Liver (tissue), 9 donors: ENCODE results near the gene KCNMB1. TPM values are rescaled to one million over a fixed set of nuclear protein-coding genes. Genes with fewer than 3 reads are reported as not detected.

ENCODE experiments used
- DNase-seq: peaks from one replicate; pipeline ENCODE4 v3.0.0-alpha.2; 2017; ENCODE audit warnings: low spot score
- H3K27ac ChIP-seq, 2 donors: one replicate each; pipeline ENCODE4 v1.7.0; 2013; ENCODE audit warnings: inconsistent platforms in 2 of 2, low read length in 2 of 2, control low read depth in 1 of 2, low read depth in 1 of 2, mild to moderate bottlenecking in 1 of 2
- H3K27me3 ChIP-seq, 4 donors: one replicate each; pipeline versions ENCODE4 v1.6.1 to v1.7.0; 2013; ENCODE audit warnings: low read length in 3 of 4, inconsistent platforms in 1 of 4, mild to moderate bottlenecking in 1 of 4, moderate library complexity in 1 of 4; ENCODE audit not compliant: control insufficient read depth in 4 of 4, insufficient read depth in 4 of 4
- H3K36me3 ChIP-seq, 4 donors: one replicate each; pipeline versions ENCODE4 v1.6.1 to v1.7.0; 2013; ENCODE audit warnings: low read length in 3 of 4, mild to moderate bottlenecking in 3 of 4, low read depth in 1 of 4, moderate library complexity in 1 of 4; ENCODE audit not compliant: control insufficient read depth in 4 of 4, insufficient read depth in 3 of 4
- H3K4me1 ChIP-seq, 4 donors: one replicate each; pipeline versions ENCODE4 v1.6.1 to v1.7.0; 2013; ENCODE audit warnings: low read length in 3 of 4, mild to moderate bottlenecking in 3 of 4, moderate library complexity in 1 of 4; ENCODE audit not compliant: control insufficient read depth in 4 of 4, insufficient read depth in 4 of 4
- H3K4me3 ChIP-seq, 3 donors: one replicate each; pipeline versions ENCODE4 v1.6.1 to v1.7.0; 2013; ENCODE audit warnings: low read length in 3 of 3, control low read depth in 1 of 3, low read depth in 1 of 3, mild to moderate bottlenecking in 1 of 3
- H3K9ac ChIP-seq, 2 donors: one replicate each; pipeline ENCODE4 v1.7.0; 2013; ENCODE audit warnings: low read length in 2 of 2, mild to moderate bottlenecking in 2 of 2, moderate library complexity in 2 of 2, control low read depth in 1 of 2, low read depth in 1 of 2
- H3K9me3 ChIP-seq, 4 donors: one replicate each; pipeline versions ENCODE4 v1.6.1 to v1.7.0; 2013; ENCODE audit warnings: low read length in 3 of 4; ENCODE audit not compliant: control insufficient read depth in 4 of 4
- EGR1 ChIP-seq, 2 donors: IDR thresholded peaks; 2 replicates each; pipeline ENCODE4 v1.6.1; 2016 to 2018; ENCODE audit warnings: antibody characterized with exemption in 2 of 2, low read depth in 2 of 2
- FOXA1 ChIP-seq: IDR thresholded peaks from 2 replicates; pipeline ENCODE4 v1.6.1; 2016; ENCODE audit warnings: antibody characterized with exemption
- FOXA2 ChIP-seq: IDR thresholded peaks from 2 replicates; pipeline ENCODE4 v1.6.1; 2016; ENCODE audit warnings: antibody characterized with exemption
- GABPA ChIP-seq, 2 donors: IDR thresholded peaks in 1 of 2; conservative IDR thresholded peaks in 1 of 2; 2 replicates each; pipeline ENCODE4 v1.6.1; 2016; ENCODE audit warnings: antibody characterized with exemption in 2 of 2, mild to moderate bottlenecking in 1 of 2, moderate library complexity in 1 of 2
- HNF4A ChIP-seq, 2 donors: conservative IDR thresholded peaks; 2 replicates each; pipeline ENCODE4 v1.6.1; 2016; ENCODE audit warnings: antibody characterized with exemption in 2 of 2, mild to moderate bottlenecking in 2 of 2
- HNF4G ChIP-seq: IDR thresholded peaks from 2 replicates; pipeline ENCODE4 v1.6.1; 2016; ENCODE audit warnings: antibody characterized with exemption
- JUND ChIP-seq, 2 donors: IDR thresholded peaks; 2 replicates each; pipeline ENCODE4 v1.6.1; 2016; ENCODE audit warnings: antibody characterized with exemption in 2 of 2
- NR2F2 ChIP-seq: IDR thresholded peaks from 2 replicates; pipeline ENCODE4 v1.6.1; 2016; ENCODE audit warnings: antibody characterized with exemption
- RAD21 ChIP-seq, 2 donors: IDR thresholded peaks; 2 replicates each; pipeline ENCODE4 v1.6.1; 2016; ENCODE audit warnings: antibody characterized with exemption in 2 of 2, mild to moderate bottlenecking in 2 of 2
- RXRA ChIP-seq, 2 donors: IDR thresholded peaks; 2 replicates each; pipeline ENCODE4 v1.6.1; 2017 to 2018; ENCODE audit warnings: antibody characterized with exemption in 2 of 2, mild to moderate bottlenecking in 1 of 2
- SP1 ChIP-seq: IDR thresholded peaks from 2 replicates; pipeline ENCODE4 v1.6.1; 2018; ENCODE audit warnings: antibody characterized with exemption, mild to moderate bottlenecking
- TAF1 ChIP-seq: conservative IDR thresholded peaks from 2 replicates; pipeline ENCODE4 v1.6.1; 2016; ENCODE audit warnings: antibody characterized with exemption, mild to moderate bottlenecking
- YY1 ChIP-seq: IDR thresholded peaks from 2 replicates; pipeline ENCODE4 v1.6.1; 2016; ENCODE audit warnings: antibody characterized with exemption, mild to moderate bottlenecking
- WGBS: extraction: QIAGEN DNeasy Blood & Tissue Kit; methylation state at CpG from one replicate; pipeline ENCODE4 v1.1.7; 2013; 5-methylcytosine and 5-hydroxymethylcytosine counted together
- polyA plus RNA-seq, 2 donors: library from polyadenylated mRNA; stranded (reverse) in 1 of 2; unstranded in 1 of 2; fragments of 200-250 nt in 1 of 2; fragments of >200 nt in 1 of 2; fragmentation: Nextera tagmentation in 1 of 2; extraction: Ambion mirVana in 1 of 2; gene quantifications; one replicate each; pipeline versions ENCODE4 v1.2.1 to v1.2.3, GENCODE V29; 2013 to 2015
- total RNA-seq, 2 donors: library from RNA; depleted of rRNA; stranded (reverse); fragments of >200 nt; gene quantifications; one replicate each; pipeline ENCODE4 v1.2.3, GENCODE V29; 2014
- TF ChIP-seq, protein P1 (sequence below): fragments of 150-350 bp; IDR thresholded peaks from 2 replicates; pipeline ENCODE4 v1.5.1; 2017; ENCODE audit warnings: improper control_type of control experiment, low read depth, low read length; ENCODE audit not compliant: missing input control
- TF ChIP-seq, protein P2 (sequence below): IDR thresholded peaks from 2 replicates; pipeline ENCODE4 v1.6.1; 2016; ENCODE audit warnings: antibody characterized with exemption
- TF ChIP-seq, protein P3 (sequence below): IDR thresholded peaks from 2 replicates; pipeline ENCODE4 v1.6.1; 2016; ENCODE audit warnings: antibody characterized with exemption, mild to moderate bottlenecking
- TF ChIP-seq, protein P4 (sequence below): IDR thresholded peaks from 2 replicates; pipeline ENCODE4 v1.6.1; 2016; ENCODE audit warnings: antibody characterized with exemption
- TF ChIP-seq, protein P5 (sequence below): IDR thresholded peaks from 2 replicates; pipeline ENCODE4 v1.6.1; 2016; ENCODE audit warnings: antibody characterized with exemption
- donor health status: healthy.
- donor health status: healthy.
- donor health status: healthy.
- donor health status: healthy.
- donor health status: healthy.

The KCNMB1 gene
- total and polyA plus RNA-seq, 4 donors, result 0.04 to 0.31 (median 0.20) TPM

DNA sequence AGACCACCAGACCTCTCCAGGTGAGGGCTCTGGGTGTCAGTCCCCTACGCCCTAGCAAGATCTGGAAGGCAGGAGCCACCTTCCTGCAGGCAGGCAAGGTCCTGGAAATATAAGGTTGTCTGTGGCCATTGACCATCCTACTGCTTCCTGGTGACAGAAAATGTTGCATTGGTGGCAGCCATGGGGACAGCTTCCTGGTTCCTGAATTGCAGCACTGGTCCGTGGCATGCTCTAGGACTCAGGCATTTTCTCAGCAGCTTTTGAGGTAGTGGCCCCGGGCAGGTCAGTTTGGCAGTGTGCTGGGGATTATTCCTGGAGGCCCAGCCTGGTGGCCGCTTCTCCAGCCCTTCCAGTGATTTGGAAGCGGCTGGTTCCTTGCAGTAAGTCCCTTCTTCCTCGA lies 36.6 kb upstream of the KCNMB1 start:
- Histone ChIP-seq H3K36me3 (no peaks in the 10 kb centered on the region), H3K27ac (no peak overlapping the region), H3K9ac (no peak overlapping the region), H3K4me1 (peaks cover 0 to 3% (median 0%) of the 10 kb centered on the region in 4 donors), H3K27me3 (peaks cover 0 to 4% (median 0%) of the 10 kb centered on the region in 4 donors), H3K9me3 (no peaks in the 10 kb centered on the region), H3K4me3 (no peak overlapping the region)
- TF ChIP-seq HNF4G, result no peak
- TF ChIP-seq SP1, result no peak
- TF ChIP-seq NR2F2, result no peak
- TF ChIP-seq GABPA (IDR thresholded peaks at IDR 0.05 in 1 of 2, conservative IDR thresholded peaks at IDR 0.05 in 1 of 2), result no peak
- no peak for DNase-seq
- WGBS, result 88% methylated on average over 6 of the region's 6 CpGs

DNA sequence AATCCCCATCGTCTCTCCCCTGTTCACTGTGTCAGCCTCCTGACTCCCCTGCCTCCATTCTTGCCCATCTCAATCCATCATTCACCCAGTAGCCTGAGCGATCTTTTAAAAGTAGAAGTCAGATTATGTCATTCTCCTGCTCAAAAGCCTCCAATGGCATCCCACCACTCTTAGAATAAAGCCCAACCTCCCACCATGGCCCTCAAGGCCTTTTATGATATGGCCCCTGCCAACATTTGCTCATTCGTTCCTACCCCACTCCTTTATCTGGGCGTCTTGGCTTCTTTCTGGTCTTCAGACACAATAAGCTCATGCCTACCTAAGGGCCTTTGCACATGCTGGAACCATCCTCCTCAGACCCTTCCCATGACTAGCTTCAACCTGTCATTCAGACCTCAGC lies 35.5 kb upstream of the KCNMB1 start:
- Histone ChIP-seq H3K9me3 (no peaks in the 10 kb centered on the region), H3K4me1 (peaks cover 0 to 4% (median 0%) of the 10 kb centered on the region in 4 donors), H3K27ac (no peak overlapping the region), H3K27me3 (peaks cover 0 to 4% (median 0%) of the 10 kb centered on the region in 4 donors), H3K9ac (no peak overlapping the region), H3K36me3 (no peaks in the 10 kb centered on the region), H3K4me3 (no peak overlapping the region)
- DNase-seq, result no peak
- TF ChIP-seq HNF4A (conservative IDR thresholded peaks at IDR 0.05) (no peak), GABPA (IDR thresholded peaks at IDR 0.05 in 1 of 2, conservative IDR thresholded peaks at IDR 0.05 in 1 of 2) (no peak), RXRA (IDR thresholded peaks at IDR 0.05) (no peak), TAF1 (no peak), FOXA2 (no peak), FOXA1 (no peak), RAD21 (IDR thresholded peaks at IDR 0.05) (no peak), YY1 (no peak), JUND (IDR thresholded peaks at IDR 0.05) (no peak), HNF4G (no peak), NR2F2 (no peak), SP1 (no peak), EGR1 (IDR thresholded peaks at IDR 0.05; ENCODE audit: low read depth in 2 of 2) (no peak)
- TF ChIP-seq, protein P1, sequence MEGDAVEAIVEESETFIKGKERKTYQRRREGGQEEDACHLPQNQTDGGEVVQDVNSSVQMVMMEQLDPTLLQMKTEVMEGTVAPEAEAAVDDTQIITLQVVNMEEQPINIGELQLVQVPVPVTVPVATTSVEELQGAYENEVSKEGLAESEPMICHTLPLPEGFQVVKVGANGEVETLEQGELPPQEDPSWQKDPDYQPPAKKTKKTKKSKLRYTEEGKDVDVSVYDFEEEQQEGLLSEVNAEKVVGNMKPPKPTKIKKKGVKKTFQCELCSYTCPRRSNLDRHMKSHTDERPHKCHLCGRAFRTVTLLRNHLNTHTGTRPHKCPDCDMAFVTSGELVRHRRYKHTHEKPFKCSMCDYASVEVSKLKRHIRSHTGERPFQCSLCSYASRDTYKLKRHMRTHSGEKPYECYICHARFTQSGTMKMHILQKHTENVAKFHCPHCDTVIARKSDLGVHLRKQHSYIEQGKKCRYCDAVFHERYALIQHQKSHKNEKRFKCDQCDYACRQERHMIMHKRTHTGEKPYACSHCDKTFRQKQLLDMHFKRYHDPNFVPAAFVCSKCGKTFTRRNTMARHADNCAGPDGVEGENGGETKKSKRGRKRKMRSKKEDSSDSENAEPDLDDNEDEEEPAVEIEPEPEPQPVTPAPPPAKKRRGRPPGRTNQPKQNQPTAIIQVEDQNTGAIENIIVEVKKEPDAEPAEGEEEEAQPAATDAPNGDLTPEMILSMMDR, result no peak
- TF ChIP-seq, protein P2, sequence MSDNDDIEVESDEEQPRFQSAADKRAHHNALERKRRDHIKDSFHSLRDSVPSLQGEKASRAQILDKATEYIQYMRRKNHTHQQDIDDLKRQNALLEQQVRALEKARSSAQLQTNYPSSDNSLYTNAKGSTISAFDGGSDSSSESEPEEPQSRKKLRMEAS, result no peak
- TF ChIP-seq, protein P3, sequence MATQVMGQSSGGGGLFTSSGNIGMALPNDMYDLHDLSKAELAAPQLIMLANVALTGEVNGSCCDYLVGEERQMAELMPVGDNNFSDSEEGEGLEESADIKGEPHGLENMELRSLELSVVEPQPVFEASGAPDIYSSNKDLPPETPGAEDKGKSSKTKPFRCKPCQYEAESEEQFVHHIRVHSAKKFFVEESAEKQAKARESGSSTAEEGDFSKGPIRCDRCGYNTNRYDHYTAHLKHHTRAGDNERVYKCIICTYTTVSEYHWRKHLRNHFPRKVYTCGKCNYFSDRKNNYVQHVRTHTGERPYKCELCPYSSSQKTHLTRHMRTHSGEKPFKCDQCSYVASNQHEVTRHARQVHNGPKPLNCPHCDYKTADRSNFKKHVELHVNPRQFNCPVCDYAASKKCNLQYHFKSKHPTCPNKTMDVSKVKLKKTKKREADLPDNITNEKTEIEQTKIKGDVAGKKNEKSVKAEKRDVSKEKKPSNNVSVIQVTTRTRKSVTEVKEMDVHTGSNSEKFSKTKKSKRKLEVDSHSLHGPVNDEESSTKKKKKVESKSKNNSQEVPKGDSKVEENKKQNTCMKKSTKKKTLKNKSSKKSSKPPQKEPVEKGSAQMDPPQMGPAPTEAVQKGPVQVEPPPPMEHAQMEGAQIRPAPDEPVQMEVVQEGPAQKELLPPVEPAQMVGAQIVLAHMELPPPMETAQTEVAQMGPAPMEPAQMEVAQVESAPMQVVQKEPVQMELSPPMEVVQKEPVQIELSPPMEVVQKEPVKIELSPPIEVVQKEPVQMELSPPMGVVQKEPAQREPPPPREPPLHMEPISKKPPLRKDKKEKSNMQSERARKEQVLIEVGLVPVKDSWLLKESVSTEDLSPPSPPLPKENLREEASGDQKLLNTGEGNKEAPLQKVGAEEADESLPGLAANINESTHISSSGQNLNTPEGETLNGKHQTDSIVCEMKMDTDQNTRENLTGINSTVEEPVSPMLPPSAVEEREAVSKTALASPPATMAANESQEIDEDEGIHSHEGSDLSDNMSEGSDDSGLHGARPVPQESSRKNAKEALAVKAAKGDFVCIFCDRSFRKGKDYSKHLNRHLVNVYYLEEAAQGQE, result no peak
- TF ChIP-seq, protein P4, sequence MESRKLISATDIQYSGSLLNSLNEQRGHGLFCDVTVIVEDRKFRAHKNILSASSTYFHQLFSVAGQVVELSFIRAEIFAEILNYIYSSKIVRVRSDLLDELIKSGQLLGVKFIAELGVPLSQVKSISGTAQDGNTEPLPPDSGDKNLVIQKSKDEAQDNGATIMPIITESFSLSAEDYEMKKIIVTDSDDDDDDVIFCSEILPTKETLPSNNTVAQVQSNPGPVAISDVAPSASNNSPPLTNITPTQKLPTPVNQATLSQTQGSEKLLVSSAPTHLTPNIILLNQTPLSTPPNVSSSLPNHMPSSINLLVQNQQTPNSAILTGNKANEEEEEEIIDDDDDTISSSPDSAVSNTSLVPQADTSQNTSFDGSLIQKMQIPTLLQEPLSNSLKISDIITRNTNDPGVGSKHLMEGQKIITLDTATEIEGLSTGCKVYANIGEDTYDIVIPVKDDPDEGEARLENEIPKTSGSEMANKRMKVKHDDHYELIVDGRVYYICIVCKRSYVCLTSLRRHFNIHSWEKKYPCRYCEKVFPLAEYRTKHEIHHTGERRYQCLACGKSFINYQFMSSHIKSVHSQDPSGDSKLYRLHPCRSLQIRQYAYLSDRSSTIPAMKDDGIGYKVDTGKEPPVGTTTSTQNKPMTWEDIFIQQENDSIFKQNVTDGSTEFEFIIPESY, result no peak
- TF ChIP-seq, protein P5, sequence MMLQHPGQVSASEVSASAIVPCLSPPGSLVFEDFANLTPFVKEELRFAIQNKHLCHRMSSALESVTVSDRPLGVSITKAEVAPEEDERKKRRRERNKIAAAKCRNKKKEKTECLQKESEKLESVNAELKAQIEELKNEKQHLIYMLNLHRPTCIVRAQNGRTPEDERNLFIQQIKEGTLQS, result no peak
- WGBS, result 88% methylated on average over 4 of the region's 4 CpGs
